HG02852 (cell line): ENCODE measurements around the gene FBLN2.

Experiments
- ATAC-seq: cut with Tn5 transposase; IDR thresholded peaks from one replicate; pipeline ENCODE4 v1.9.1; 2021; ENCODE audit warnings: mild to moderate bottlenecking, moderate library complexity; ENCODE audit not compliant: unreplicated experiment

Gene FBLN2

DNA sequence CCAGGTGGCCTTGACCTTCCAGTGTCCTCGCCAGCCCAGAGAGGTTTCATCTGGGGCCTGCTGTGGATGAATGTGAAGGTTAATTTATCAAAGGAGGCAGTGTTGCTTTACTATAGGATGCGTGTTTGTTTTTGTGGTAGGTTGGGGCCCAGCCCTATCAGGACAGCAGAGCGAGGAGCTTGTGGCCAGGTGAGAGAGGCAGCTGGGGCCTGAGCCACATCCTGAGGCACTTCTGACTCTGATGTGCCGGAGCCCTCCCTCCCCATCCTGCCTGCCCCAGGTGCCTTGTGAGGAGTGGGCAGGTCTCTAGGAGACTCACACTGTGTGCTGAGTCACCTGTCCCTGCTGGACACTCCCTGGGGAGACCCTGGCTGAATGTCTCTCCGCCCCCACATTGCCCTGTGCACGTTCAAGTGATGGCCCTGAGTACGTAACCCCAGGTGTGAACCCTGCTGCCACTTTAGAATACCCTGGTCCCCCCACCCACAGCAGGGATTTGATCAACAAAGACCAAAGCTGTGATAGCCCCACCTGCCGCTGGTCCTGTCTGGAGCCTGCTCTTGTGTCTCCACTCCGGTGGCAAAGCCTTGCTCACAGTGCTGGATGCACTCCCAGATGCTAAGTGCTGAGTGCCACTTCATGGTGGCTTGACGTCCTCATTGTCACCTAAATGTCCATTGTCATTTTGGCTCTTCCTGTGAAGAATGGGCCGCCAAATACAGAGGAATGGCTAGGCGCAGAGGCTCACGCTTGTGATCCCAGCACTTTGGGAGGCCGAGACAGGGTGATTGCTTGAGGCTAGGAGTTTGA lies 16.0 kb downstream of the FBLN2 start:
- no peak for ATAC-seq

DNA sequence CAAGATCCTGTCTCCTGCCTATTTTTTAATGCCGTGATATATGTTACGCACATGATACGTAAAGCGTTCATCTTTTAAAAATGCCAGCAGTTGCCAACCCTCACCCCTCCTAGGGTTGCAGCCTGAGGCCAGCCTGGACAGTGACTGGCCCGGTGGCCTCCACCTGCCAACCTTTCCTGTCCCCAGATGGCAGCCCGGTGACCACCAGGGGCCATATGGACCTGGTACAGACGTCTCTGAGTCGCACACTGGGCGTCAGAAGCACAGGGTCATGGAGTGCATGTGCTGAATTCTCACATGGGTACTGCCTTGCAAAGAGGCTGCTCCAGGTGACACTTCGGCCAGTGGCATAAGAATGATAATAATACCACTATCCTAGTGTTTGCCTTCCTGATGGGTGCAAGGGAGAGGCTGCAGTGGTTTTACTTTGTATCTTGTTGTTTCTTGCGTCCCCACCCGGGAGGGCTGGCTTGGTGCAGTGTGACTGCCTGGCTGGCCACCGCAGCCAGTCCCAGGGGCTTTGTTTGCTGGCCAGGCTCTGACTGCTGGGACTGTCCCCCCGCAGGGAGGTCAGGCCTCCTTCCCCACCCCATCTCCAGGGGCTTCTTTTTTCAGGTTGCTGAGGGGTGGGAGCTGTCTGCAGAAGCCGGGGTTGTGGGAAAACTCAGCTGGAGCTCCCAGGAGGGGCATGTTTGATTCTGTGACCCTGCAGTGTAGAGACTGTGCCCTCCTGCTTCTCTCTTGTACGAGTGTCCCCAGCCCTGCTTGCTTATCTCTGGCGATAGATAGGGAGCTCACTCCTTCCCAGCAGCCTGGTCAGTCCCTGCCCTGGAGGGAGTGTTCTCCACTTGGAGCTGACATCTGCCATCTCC lies 16.9 kb downstream of the FBLN2 start:
- no peak for ATAC-seq

DNA sequence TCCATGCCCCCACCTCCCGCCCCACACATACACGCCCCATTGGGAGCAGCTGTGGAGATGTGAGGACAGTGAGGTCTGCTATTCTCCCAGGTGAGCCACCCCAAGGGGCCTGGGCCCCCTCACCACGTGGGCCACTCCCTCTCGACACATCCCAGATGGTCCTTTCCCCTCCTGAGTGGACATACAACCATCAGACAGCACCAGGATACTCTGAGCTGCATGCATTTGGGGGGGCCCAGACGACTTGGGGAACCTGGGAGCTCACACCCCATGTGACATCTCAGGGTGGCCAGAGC lies 17.5 kb downstream of the FBLN2 start:
- no peak for ATAC-seq

DNA sequence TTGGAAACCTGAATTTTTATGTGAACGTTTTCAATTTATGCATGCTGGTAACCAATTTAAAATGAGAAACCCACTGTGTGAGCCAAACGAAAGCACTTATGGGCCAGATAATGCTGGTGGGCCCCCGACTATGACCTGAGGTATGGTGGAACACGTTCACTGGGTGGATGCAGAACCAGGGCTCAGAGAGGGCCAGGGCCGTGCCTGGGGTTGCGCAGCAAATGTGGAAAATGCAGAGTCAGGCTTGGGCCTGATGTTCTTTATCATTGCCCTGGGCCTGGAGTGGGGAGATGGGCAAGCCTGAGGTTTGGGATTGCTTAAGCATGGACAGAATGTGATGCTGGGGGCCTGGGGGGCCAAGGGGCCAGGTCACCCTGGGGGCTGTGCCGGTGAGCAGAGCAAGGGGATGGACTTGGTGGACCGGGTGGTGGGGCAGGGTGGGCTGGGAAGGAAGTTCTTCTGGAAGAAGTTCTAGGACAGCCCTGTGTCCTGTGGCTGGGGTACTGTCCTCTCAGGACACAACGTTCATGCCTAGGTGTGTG lies 17.9 kb downstream of the FBLN2 start:
- ATAC-seq, result no peak

DNA sequence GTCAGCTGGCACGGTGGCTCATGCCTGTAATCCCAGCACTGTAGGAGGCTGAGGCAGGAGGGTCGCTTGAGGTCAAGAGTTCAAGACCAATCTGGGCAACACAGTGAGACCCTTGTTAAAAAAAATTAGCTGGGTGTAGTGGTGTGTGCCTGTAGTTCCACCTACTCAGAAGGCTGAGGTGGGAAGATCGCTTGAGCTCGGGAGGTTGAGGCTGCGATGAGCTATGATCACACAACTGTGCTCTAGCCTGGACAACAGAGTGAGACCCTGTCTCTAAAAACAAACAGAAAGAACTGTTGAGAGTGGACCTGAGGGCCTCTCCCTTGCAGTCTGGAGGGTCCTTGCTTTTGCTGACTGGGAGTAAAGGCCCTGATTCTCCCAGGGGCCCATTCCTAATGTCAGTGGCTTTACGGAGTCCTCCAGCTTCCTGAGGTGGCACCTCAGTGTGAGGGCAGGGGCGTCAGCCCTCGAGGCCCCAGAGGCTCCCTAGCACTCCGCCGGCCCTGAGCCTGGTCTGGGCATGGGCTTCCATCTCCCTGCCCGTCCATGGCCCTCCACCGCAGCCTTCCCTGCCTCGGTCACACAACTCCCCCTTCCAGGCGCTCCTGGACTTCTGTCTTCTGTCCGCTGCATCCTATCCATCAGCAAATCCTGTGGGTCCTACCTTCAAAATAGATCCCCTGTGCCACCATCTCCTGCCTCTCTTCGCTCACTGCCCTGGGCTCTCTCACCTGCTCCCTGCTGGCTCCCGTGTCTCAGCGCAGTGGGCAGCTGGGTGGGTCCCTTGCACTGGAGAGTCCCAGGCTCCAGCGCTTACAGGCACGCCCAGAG lies 19.0 kb downstream of the FBLN2 start:
- no peak for ATAC-seq

DNA sequence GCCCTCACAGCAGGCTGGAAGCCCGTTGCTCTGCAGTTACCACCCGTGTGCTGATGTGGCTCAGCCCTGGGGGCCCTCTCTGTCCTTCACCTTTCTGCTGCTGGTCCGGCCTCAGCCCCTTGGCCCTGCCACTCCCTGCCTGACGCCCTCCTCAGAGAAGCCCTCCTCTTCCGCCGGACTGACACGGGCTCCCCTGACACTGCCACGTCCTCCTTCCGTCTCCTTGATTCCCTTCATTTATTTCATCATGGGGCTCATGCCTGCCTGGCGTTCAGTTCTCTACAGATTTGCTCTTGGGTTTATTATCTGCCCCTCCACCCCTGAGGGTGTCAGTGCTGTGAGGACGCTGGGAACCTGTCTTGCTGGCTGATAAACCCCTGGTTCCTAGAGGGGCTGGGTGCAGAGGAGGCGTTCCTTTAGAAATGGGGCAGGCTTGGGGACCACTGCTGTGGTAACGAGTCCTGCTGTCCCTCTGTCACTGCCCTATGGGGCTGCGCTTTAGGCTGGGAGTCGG lies 19.6 kb downstream of the FBLN2 start:
- ATAC-seq, result no peak

DNA sequence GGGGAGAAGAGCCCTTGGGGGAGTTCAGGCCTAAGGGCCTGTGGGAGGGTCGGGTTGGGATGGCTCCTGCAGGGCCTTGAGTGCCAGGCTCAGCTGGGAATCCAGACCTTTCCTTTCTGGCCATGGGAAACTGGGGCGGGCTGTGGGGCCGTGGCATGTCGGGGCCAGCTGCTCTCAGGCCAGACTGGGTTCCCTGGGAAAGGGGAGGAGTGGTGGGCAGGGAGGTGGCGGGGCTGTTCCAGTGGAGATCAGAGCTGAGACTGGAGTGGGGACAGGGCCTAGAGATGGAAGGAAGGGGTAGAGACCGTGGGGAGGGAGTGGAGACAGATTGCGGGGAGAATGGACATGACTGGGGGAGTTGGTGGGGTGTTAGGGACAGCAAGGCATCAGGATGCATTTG lies 20.3 kb downstream of the FBLN2 start:
- no peak for ATAC-seq

DNA sequence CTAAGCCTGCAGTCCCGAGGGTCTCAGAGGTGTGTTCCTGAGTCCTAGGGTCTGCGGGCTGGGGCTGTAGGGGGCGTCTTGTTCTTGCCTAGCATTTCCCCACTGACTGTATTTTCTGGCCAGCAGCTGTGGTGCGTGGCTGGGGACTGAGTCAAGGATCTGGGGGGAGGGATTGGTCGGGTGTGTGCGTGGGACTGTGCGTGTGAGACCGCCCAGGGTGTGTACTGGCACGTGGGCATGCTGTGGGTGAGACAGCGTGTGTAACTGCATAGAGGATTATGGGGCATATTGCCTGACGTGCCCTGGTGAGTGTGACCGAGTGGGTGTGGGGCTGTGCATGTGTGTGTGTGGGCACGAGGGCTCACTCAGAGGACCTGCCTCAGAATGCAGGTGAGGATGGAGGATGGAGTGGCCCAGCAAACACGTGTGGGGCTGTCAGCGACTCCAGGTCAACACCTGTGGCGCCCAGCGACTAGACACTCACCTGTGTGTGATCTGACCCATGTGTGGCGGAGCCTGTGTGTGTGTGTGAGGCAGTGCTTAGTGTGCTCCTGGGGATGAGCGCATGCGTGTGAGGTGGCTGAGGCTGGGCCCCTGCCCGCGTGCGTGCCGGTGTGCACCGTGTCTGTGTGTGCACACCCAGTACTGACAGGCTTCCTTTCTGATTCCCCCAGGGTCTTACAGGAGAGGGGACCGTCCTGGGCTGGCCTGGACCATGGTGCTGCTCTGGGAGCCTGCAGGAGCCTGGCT lies 20.9 kb downstream of the FBLN2 start:
- ATAC-seq, result no peak

DNA sequence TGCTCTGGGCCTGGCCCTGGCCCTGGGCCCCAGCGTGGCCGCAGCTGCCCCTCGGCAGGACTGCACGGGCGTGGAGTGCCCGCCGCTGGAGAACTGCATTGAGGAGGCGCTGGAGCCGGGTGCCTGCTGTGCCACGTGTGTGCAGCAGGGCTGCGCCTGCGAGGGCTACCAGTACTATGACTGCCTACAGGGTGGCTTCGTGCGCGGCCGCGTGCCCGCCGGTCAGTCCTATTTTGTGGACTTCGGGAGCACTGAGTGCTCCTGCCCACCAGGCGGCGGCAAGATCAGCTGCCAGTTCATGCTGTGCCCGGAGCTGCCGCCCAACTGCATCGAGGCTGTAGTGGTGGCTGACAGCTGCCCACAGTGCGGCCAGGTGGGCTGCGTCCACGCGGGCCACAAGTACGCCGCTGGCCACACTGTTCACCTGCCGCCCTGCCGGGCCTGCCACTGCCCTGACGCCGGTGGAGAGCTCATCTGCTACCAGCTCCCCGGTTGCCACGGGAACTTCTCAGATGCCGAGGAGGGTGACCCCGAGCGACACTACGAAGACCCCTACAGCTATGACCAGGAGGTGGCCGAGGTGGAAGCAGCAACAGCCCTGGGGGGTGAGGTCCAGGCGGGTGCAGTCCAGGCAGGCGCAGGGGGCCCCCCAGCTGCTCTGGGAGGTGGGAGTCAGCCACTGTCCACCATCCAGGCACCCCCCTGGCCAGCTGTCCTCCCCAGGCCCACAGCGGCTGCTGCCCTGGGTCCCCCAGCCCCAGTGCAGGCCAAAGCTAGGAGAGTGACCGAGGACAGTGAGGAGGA lies 21.7 kb downstream of the FBLN2 start:
- ATAC-seq, result no peak

DNA sequence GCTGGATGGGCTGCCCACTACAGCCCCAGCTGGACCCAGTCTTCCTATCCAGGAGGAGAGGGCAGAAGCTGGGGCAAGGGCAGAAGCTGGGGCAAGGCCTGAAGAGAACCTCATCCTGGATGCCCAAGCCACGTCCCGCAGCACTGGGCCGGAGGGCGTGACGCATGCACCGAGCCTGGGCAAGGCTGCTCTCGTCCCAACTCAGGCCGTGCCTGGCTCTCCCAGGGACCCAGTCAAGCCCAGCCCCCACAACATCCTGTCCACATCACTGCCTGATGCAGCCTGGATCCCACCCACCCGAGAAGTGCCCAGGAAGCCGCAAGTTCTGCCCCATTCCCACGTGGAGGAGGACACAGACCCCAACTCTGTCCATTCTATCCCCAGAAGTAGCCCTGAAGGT lies 22.3 kb downstream of the FBLN2 start:
- no peak for ATAC-seq

DNA sequence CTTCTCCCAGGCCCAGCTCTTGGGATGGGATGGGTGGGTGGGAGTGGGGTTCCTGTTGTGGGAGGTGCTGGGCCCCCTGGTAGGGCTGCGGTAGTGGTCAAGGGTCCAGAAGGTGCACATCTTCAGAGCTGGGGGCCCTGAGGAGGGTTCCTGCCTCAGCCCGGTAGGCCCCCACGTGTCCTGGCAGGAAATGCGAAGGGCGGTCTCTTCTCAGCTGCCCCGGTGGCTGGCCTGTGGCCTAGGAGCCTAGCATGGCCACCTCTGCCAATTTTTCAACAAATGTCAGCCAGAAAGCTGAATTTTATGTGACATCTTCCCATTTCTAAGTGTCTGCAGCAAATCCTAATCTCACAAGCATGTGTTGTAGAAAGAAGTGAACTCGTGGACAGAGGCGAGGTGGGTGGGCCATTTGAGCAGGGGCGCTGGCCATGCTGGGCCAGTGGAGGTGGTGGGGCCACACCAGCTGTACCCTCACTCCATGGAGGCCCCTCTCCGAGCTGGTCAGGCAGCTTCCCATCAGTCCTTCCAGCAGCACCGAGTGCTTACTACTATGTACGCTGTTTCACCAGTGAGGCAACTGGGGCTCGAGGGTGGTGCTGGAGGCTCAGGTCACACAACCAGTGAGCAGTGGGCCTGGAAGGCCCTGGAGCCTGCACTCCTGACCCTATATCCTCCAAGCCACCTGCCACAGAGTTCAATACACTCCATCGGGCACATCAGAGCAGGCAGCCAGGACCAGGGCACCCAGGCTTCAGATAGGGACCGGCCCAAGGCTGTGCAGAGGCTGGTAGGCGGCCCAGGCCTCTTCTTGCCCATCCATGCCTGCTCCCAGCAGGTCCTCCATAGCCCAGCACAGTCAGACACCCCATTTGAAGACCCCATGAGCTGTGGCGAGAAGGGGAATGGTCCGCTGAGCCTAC lies 23.2 kb downstream of the FBLN2 start:
- ATAC-seq, result no peak

DNA sequence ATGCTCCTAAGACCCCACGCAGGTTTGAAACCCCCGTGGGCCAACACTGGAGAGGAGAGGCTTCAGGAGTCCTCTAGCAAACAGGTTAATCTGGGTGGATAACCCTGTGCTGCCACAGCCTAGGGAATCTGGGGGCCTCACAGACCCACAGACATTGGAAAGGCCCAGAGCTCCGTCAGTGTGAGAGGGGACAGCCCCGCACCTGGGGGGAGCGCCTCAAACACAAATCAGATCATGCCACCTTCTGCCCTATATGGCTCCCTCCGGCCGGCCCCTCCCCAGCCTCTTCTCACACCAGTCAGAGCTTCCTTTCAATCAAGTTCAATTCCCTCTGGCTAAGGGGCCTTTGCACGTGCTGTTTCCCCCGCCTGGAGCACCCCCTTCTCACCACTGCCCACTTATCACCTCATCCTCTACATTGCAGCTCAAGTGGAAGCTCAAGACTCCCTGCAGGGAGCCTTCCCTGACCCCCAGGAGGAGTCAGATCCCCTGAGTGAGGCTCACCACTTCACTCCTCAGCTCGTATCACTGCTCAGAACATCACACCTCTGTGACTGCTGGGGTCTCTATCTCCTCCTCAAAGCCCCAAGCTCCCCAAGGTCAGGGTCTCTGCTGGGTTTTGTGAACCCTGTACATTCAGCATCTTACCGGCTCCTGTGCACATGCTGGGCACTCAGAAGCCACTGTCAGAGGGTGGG lies 24.1 kb downstream of the FBLN2 start:
- ATAC-seq, result no peak

DNA sequence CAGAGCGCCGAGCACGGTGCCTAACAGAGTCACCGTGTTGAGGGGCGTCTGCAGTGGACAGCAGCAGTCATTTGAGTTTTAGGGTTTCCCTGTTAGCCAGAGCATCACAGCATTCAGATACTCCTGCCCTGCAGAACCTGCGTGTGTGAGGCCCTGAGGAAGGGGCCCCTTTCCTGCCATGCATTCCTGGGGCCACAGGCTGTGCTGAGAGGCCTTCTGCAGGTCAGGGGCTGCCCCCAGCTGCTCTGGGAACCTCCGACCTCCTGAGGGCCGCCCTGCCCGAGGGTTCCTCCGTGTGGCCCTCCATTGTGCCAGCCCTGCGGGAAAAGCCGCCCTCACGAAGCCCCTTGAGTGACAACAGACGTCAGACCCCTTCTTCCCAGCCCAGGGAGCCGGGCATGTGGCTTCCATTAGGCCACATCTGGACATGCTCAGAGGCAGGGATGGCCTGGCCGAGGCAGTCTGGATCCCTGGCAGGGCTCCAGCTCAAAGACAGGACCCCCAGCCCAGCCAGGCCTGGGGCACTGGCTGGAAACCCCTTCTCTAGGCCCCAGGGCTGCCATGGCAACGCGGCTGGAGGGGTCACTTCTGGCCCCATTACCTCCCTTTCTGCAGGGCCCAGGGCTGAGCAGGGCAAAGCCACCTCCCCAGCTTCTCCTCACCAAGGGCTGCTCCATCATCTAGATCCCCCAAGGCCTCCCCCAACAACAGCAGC lies 25.3 kb downstream of the FBLN2 start:
- no peak for ATAC-seq

DNA sequence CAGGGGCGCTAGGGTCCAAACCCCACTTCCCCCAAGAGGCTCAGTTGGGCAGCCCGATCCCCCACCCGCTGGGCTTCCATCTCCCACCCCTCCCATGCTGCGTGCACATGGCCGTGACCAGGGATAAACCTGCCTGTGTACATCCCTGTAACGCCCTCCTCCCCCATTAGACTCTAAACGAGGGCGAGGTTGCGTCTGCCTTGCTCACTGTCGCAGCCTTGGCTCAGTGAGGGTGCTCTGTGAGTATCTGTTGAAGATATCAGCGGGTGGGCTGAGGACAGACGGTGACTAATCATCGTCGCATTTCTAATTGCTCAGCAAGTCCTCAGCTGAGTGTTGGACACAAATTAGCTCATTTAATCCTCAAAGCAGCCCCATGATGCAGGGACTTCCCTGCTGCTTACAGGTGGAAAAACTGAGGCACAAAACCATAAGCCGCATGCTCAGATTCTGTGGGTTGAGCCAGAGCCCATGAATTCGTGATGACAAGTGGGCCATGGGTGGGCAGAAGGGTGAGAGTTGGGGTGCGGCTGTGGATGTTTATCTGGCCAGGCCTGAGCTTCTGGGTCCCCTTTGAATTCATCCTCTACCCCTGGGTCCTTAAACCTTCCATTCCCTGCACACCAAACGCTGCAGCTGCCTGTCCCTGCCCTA lies 26.0 kb downstream of the FBLN2 start:
- no peak for ATAC-seq

DNA sequence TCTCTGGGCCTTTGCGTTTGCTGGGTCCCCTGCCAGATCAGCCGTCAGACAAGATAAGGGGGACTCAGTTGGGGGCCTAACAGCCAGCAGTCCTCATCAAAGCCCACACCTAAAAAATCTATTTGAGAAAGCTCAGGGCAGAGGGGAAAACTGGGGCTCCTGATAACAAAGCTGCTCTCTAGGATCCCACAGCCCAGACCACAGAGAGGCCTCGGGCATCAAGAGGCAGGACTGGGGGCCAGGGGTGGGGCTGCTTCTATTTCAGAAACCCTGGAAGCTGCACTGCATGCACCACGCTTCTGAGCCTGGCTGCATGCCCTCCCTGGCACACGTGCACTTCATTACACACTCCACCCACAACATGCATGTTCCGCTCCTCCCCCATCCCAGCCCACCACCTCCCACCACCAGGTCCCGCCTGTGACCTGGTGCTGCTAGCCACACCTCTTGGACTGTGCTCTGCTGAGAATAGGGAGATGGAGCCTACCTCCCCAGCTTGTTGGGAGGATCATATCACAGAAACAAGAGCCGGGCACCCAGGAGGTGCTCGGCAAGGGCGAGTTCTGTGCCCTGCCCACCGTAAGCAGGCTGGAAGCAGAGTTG lies 26.6 kb downstream of the FBLN2 start:
- ATAC-seq, result no peak
